ENCODE results near the gene ZMYM4. TPM values are rescaled to one million over a fixed set of nuclear protein-coding genes. Genes with fewer than 3 reads are reported as not detected.

Gene ZMYM4
- total RNA-seq, 2 experiments from 2014 or later = 18.6 to 19.2 TPM

DNA sequence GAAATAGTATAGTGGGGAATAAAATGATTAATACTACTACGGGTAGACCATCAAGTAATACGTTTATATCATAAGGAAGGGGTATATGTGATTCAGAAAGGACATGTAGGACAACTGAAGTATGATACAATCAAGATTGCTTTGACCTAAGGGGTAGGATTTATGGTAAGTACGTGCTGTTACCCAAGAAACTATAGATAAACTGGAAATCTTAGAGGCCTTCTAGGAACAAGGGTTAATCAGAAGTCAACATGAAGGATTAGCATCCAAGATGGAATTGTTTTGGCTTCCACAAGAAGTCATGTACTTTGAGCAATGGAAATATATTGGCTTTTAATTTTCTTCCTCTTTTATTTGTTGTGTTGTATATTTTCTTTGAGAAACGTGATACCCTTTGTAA is 13.2 kb upstream of the ZMYM4 start:
- H3K9me3 Mint-ChIP-seq = no peaks in the 10 kb centered on the region
- no peaks in the 10 kb centered on the region for H3K36me3 Mint-ChIP-seq (ENCODE audit: low read depth)
- no peak overlapping the region for H3K4me3 Mint-ChIP-seq
- no peak overlapping the region for H3K27ac Mint-ChIP-seq
- H3K27me3 Mint-ChIP-seq (ENCODE audit: low read depth) = no peaks in the 10 kb centered on the region
- CTCF ChIA-PET = no interaction called here
- DNase-seq = no peak
- intact Hi-C loops (cut with micrococcal nuclease) = no loop called here
- H3K4me1 Mint-ChIP-seq (ENCODE audit: low read depth) = no peaks in the 10 kb centered on the region

DNA sequence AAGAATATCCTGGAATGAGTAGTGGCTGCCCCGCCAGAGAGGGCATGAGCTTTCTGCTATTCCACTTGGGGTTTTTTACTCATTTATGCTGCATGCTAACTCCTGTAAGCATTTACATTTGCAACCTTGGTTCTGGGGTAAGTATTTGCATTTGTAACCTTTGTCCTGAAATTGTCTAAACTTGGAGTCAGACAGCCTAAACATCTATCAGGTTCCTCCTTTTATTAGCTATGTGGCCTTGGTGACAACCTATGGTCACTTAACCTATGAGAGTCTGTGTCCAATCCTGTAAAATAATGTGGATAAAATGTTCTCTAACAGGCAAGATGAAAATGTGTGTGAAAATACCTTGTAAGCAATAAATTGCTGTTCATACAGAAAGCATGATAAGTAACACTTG is 8.9 kb upstream of the ZMYM4 start:
- intact Hi-C loops (cut with micrococcal nuclease) = no loop called here
- H3K36me3 Mint-ChIP-seq (ENCODE audit: low read depth) = no peaks in the 10 kb centered on the region
- H3K9me3 Mint-ChIP-seq = no peaks in the 10 kb centered on the region
- H3K27ac Mint-ChIP-seq = no peak overlapping the region
- peaks cover 5% of the 10 kb centered on the region for H3K27me3 Mint-ChIP-seq (ENCODE audit: low read depth)
- H3K4me1 Mint-ChIP-seq (ENCODE audit: low read depth) = no peaks in the 10 kb centered on the region
- H3K4me3 Mint-ChIP-seq = no peak overlapping the region
- CTCF ChIA-PET = no interaction called here
- DNase-seq = no peak

DNA sequence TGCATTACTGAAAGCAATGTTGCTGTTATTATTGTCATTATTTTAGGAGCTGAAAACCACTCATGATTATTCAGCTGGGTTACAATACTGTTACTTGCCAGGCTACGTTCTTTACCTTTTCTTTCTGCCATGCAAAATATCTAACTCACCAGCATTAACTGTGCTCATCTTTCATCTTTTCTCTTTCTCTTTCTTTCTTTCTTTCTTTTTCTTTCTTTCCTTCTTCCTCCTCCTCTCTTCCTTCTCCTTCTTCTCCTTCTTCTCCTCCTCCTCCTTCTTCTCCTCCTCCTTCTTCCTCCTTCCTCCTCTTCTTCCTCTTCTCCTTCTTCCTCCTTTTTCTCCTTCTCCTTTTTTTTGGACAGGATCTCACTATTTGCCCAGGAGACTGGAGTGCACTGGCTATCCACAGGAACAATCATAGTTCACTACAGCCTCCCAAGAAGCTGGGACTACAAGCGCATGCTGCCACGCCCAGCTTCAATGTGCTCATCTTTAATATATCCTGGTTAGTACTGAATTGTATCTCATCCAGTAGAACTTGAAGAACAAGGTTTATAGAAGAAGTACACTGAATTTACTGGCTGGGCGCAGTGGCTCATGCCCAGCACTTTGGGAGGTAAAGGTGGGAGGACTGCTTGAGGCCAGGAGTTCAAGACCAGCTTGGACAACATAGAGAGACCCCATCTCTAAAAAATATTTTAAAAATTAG is 6.9 kb upstream of the ZMYM4 start:
- no peak overlapping the region for H3K27ac Mint-ChIP-seq
- no peak for DNase-seq
- H3K27me3 Mint-ChIP-seq (ENCODE audit: low read depth) = peaks cover 5% of the 10 kb centered on the region
- intact Hi-C loops (cut with micrococcal nuclease) = loop anchor here (10.0 kb wide), 1 partner anchor 293 kb away; the partner anchor contains the start of genes KIAA0319L and NCDN
- no peaks in the 10 kb centered on the region for H3K9me3 Mint-ChIP-seq
- no peaks in the 10 kb centered on the region for H3K4me1 Mint-ChIP-seq (ENCODE audit: low read depth)
- no peak overlapping the region for H3K4me3 Mint-ChIP-seq
- no peaks in the 10 kb centered on the region for H3K36me3 Mint-ChIP-seq (ENCODE audit: low read depth)
- CTCF ChIA-PET = no interaction called here

DNA sequence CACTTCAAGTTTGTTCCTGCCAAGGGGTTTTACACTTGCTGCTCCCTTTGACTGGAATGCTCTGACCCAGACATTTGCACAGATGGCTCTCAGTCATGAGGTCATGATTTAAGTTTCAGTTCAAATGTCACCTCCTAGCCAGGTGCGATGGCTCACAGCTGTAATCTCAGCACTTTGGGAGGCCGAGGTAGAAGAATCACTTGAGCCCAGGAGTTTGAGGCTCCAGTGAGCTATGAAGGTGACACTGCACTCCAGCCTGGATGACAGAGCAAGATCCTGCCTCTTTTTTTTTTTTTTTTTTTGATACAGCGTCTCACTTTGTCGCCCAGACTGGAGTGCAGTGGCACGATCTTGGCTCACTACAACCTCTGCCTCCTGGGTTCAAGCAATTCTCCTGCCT is 4.5 kb upstream of the ZMYM4 start:
- DNase-seq = no peak
- CTCF ChIA-PET = no interaction called here
- peaks cover 5% of the 10 kb centered on the region for H3K27me3 Mint-ChIP-seq (ENCODE audit: low read depth)
- no peak overlapping the region for H3K27ac Mint-ChIP-seq
- no peak overlapping the region for H3K4me3 Mint-ChIP-seq
- no peaks in the 10 kb centered on the region for H3K36me3 Mint-ChIP-seq (ENCODE audit: low read depth)
- no peaks in the 10 kb centered on the region for H3K9me3 Mint-ChIP-seq
- intact Hi-C loops (cut with micrococcal nuclease) = loop anchor here (10.0 kb wide), 1 partner anchor 291 kb away; the partner anchor contains the start of genes KIAA0319L and NCDN
- peaks cover 4% of the 10 kb centered on the region for H3K4me1 Mint-ChIP-seq (ENCODE audit: low read depth)

DNA sequence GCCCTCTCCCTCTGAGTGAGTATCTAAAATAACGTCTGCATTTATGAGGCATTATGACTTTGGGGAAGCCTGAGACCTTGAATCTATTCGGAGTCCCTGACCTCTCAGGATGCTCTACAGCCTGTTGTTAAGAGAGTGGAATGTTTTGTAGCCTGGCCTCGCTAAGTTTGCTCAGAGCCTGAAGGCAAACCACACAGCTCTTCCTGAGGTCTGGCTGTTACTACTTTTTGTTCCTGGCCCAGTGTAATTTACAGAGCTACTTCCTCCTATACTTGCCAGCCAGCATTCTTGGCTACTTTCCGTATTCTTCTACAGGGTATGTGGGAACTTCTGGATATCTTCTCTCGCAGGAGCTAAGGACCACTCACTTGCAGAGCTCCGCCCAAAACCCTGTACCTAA is 3.6 kb upstream of the ZMYM4 start:
- CTCF ChIA-PET = no interaction called here
- H3K27ac Mint-ChIP-seq = no peak overlapping the region
- H3K27me3 Mint-ChIP-seq (ENCODE audit: low read depth) = peaks cover 5% of the 10 kb centered on the region
- H3K4me1 Mint-ChIP-seq (ENCODE audit: low read depth) = peaks cover 10% of the 10 kb centered on the region
- DNase-seq = no peak
- no peaks in the 10 kb centered on the region for H3K9me3 Mint-ChIP-seq
- no peaks in the 10 kb centered on the region for H3K36me3 Mint-ChIP-seq (ENCODE audit: low read depth)
- no peak overlapping the region for H3K4me3 Mint-ChIP-seq
- intact Hi-C loops (cut with micrococcal nuclease) = loop anchor here (10.0 kb wide), 1 partner anchor 290 kb away; the partner anchor contains the start of genes KIAA0319L and NCDN

DNA sequence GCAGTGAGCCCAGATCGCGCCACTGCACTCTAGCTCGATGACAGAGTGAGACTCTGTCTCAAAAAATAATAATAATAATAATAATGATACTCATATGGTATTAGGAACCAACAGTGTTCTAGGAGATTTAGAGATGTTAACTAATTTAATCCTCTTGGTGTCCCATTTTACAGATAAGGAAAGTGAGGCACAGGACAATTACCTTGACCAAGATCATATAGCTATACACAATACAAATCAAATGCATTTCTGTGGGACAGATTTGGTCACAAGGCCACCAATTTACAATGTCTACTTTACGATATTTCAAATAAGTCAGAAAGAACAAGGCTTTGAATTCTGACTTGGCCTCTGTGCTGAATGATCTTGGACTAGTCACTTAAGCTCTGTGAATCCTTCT is 2.2 kb upstream of the ZMYM4 start:
- Mint-ChIP-seq H3K4me1 (ENCODE audit: low read depth) (peaks cover 18% of the 10 kb centered on the region), H3K27me3 (ENCODE audit: low read depth) (peaks cover 5% of the 10 kb centered on the region), H3K9me3 (no peaks in the 10 kb centered on the region), H3K4me3 (no peak overlapping the region), H3K27ac (no peak overlapping the region), H3K36me3 (ENCODE audit: low read depth) (no peaks in the 10 kb centered on the region)
- no peak for DNase-seq
- CTCF ChIA-PET = interaction anchor here (1.7 kb wide), 1 partner anchor 64 kb away, joined by 4 read pairs; no protein-coding TSS in a partner anchor
- intact Hi-C loops (cut with micrococcal nuclease) = loop anchor here (10.0 kb wide), 1 partner anchor 288 kb away; the partner anchor contains the start of genes KIAA0319L and NCDN

DNA sequence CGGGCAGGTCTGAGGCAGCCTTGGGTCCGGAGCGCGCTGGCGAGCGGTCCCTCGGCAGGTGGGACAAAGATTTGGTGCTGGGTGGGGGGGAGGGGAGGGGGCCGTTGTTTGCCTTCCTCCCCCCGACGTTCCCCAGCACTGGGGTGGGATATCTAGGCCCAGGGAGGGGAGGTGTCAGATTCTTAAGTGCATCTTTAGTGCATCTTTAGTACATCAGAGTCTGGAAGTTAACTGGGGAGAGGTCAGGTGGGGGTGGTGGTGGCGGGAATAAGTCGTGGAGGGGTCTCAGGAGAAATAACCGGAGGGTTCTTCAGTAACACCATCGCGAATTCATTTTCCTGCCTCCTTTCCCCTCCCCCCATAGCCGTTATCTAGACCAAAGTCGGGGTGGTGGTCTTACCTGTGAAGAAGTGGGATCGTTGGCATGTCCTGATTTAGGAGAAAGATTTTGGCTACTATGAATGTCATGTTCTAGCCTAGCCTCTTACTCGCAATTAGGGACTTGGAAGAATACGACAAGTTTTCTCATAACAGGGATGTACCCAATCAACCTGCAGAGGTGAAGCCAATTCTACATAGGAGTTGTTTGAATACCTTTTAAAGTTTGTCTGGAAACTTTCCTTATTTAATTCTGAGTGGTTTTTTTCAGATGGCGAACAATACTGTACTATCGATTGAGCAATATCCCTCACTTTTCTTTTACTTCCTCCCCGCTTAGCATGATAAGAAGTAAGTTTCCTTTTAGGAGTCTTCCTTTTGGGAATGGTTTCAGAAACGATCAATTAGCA is 886 bp downstream of the ZMYM4 start:
- CTCF ChIA-PET = interaction anchor here (0.8 kb wide), 1 partner anchor 90 kb away, joined by 5 read pairs; no protein-coding TSS in a partner anchor
- intact Hi-C loops (cut with micrococcal nuclease) = loop anchor here (10.0 kb wide), 1 partner anchor 285 kb away; the partner anchor contains the start of genes KIAA0319L and NCDN
- Mint-ChIP-seq H3K27ac (peak overlapping the region; percentile 69), H3K36me3 (ENCODE audit: low read depth) (peaks cover 5% of the 10 kb centered on the region), H3K9me3 (no peaks in the 10 kb centered on the region), H3K4me3 (peak overlapping the region; percentile 80), H3K4me1 (ENCODE audit: low read depth) (peaks cover 23% of the 10 kb centered on the region), H3K27me3 (ENCODE audit: low read depth) (peaks cover 2% of the 10 kb centered on the region)
- peak; percentile 8 for DNase-seq

DNA sequence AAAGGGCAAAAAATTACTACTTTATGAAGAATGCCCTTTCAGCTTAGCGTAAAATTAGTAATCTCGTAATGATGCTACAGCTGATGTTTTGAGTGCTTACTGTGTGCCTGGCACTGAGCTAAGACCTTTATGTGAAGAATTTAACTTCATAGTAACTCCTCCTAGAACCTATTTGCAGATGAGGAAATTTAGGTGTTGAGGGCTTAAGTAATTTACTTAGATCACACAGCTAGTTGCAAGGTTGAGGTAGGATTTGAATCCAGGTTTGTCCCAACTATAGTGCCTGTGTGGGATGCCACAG is 1.4 kb downstream of the ZMYM4 start:
- intact Hi-C loops (cut with micrococcal nuclease) = loop anchor here (10.0 kb wide), 1 partner anchor 285 kb away; the partner anchor contains the start of genes KIAA0319L and NCDN
- peak overlapping the region; percentile 80 for H3K4me3 Mint-ChIP-seq
- H3K27me3 Mint-ChIP-seq (ENCODE audit: low read depth) = no peaks in the 10 kb centered on the region
- H3K36me3 Mint-ChIP-seq (ENCODE audit: low read depth) = peaks cover 5% of the 10 kb centered on the region
- CTCF ChIA-PET = interaction anchor here (0.8 kb wide), 1 partner anchor 91 kb away, joined by 5 read pairs; no protein-coding TSS in a partner anchor
- H3K9me3 Mint-ChIP-seq = no peaks in the 10 kb centered on the region
- no peak overlapping the region for H3K27ac Mint-ChIP-seq
- peaks cover 23% of the 10 kb centered on the region for H3K4me1 Mint-ChIP-seq (ENCODE audit: low read depth)
- no peak for DNase-seq

DNA sequence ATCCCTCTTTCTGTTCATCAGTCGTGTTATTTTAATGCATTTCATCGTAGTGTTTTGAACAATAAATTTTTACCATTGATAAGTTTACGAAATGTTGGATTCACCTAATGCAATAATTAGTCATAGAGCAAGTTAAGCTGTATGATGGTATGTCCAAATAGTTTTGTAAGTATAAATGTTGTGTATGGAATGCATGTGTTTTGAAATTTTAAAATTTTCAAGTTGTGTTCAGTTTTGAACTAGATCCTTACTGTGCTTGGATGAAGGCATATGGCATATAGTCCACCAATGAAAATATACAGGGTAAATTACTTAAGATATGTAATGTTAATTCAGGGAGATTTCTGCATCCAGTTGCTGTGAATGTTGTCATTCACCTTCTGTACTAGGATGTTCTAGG is 2.3 kb downstream of the ZMYM4 start:
- H3K9me3 Mint-ChIP-seq = no peaks in the 10 kb centered on the region
- H3K36me3 Mint-ChIP-seq (ENCODE audit: low read depth) = peaks cover 5% of the 10 kb centered on the region
- DNase-seq = no peak
- H3K27me3 Mint-ChIP-seq (ENCODE audit: low read depth) = no peaks in the 10 kb centered on the region
- H3K4me1 Mint-ChIP-seq (ENCODE audit: low read depth) = peaks cover 23% of the 10 kb centered on the region
- no peak overlapping the region for H3K27ac Mint-ChIP-seq
- H3K4me3 Mint-ChIP-seq = no peak overlapping the region
- intact Hi-C loops (cut with micrococcal nuclease) = no loop called here
- CTCF ChIA-PET = interaction anchor here (0.6 kb wide), 1 partner anchor 1657 kb away, joined by 6 read pairs; no protein-coding TSS in a partner anchor

DNA sequence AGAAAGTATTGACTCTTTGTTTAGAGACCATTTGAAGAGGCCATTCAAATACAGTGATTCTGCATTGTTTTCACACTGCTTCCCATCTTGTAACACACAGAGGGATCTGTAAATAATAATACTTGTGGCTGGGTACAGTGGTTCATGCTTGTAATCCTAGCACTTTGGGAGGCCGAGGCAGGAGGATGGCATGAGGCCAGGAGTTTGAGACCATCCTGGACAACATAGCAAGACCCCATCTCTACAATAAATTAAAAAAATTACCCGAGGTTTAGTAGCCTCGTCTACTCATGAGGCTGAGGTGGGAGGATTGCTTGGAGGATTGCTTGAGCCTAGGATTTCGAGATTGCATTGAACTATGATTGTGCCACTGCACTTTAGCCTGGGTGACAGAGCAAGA is 5.7 kb downstream of the ZMYM4 start:
- CTCF ChIA-PET = no interaction called here
- H3K36me3 Mint-ChIP-seq (ENCODE audit: low read depth) = peaks cover 14% of the 10 kb centered on the region
- H3K9me3 Mint-ChIP-seq = no peaks in the 10 kb centered on the region
- H3K27me3 Mint-ChIP-seq (ENCODE audit: low read depth) = no peaks in the 10 kb centered on the region
- no peak for DNase-seq
- H3K4me3 Mint-ChIP-seq = no peak overlapping the region
- intact Hi-C loops (cut with micrococcal nuclease) = no loop called here
- H3K27ac Mint-ChIP-seq = no peak overlapping the region
- H3K4me1 Mint-ChIP-seq (ENCODE audit: low read depth) = peaks cover 20% of the 10 kb centered on the region

DNA sequence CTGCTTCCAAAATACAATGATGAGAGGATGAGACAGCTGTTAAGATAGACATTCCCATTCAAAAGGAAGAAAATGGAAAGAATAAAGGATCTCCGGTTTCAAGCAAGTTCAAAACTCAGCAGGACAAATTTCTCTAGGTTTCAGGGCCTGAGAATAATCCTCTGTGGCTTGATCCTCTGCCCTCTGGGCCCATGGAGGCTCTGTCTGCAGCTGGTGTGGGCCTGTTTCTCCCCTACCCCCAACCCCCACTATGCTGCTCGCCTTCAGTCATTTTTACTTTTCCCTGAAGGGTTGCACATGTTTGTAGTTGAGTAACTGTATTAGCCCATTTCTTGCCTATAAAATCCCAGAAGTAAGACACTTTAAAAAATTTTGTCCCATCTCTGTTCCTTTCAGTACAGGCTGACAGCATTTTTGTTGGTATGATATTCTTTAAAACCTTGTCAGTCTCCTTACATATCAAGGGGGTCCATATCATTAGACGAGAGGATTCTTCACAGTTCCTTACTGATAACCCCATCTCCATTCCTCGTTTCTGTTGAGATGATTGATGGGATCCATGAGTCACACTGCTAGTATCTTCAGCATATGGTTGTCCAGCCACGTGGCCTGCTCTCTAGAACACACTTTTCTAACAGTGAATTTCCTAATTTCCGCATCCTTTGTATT is 10.5 kb downstream of the ZMYM4 start:
- Mint-ChIP-seq H3K9me3 (peaks cover 8% of the 10 kb centered on the region), H3K4me1 (ENCODE audit: low read depth) (peaks cover 11% of the 10 kb centered on the region), H3K36me3 (ENCODE audit: low read depth) (peaks cover 28% of the 10 kb centered on the region), H3K4me3 (no peak overlapping the region), H3K27me3 (ENCODE audit: low read depth) (no peaks in the 10 kb centered on the region), H3K27ac (no peak overlapping the region)
- CTCF ChIA-PET = no interaction called here
- intact Hi-C loops (cut with micrococcal nuclease) = no loop called here
- DNase-seq = no peak

DNA sequence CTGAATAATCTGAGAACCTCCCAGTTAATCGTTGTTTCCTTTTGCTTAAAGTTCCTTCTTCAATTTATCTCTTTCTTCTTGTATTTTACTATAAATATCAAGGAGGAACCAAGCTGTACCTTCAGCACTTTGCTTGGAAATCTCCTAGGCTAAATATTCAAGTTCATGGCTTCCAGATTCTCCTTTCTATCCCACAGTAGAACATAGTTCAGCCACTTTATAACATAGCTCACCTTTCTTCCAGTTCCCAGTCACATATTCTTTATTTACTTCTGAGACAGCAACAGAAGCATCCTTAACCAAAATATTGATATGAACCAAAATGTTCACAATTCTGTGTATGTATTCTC is 11.0 kb downstream of the ZMYM4 start:
- Mint-ChIP-seq H3K4me1 (ENCODE audit: low read depth) (peaks cover 13% of the 10 kb centered on the region), H3K4me3 (no peak overlapping the region), H3K27me3 (ENCODE audit: low read depth) (no peaks in the 10 kb centered on the region), H3K27ac (no peak overlapping the region), H3K36me3 (ENCODE audit: low read depth) (peaks cover 32% of the 10 kb centered on the region), H3K9me3 (peaks cover 11% of the 10 kb centered on the region)
- DNase-seq = no peak
- intact Hi-C loops (cut with micrococcal nuclease) = no loop called here
- CTCF ChIA-PET = no interaction called here
